ENCODE data around the gene SELENOM.

DNA sequence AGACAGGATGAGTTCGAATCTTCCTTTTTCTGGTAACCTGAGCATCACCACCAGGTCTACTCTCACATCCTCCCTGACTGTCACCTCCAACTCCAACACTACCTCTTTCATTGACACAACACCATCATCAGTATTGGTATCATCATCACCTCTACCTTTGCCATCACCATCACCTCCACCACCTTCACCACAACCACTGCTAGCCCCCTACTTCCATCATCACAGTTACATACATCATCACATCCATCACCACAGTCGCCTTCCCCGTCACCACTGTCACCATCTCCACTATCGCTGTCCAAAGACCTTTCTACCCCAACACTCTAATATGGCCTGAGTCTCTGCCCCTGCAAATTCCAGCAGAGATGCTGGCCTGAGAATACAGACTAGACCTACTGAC lies 14.0 kb upstream of the SELENOM start:
- TF ChIP-seq, protein P1, sequence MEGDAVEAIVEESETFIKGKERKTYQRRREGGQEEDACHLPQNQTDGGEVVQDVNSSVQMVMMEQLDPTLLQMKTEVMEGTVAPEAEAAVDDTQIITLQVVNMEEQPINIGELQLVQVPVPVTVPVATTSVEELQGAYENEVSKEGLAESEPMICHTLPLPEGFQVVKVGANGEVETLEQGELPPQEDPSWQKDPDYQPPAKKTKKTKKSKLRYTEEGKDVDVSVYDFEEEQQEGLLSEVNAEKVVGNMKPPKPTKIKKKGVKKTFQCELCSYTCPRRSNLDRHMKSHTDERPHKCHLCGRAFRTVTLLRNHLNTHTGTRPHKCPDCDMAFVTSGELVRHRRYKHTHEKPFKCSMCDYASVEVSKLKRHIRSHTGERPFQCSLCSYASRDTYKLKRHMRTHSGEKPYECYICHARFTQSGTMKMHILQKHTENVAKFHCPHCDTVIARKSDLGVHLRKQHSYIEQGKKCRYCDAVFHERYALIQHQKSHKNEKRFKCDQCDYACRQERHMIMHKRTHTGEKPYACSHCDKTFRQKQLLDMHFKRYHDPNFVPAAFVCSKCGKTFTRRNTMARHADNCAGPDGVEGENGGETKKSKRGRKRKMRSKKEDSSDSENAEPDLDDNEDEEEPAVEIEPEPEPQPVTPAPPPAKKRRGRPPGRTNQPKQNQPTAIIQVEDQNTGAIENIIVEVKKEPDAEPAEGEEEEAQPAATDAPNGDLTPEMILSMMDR (IDR thresholded peaks at IDR 0.05; ENCODE audit: low read depth, low read length, poor library complexity, severe bottlenecking): no peak
- TF ChIP-seq EZH2phosphoT487 (IDR thresholded peaks at IDR 0.05; ENCODE audit: borderline replicate concordance, low read length): no peak

All from DOHH2 (cell line).